Immature natural killer cell (primary cell): Measurements from ENCODE around the gene DEPDC5. TPM values are rescaled to one million over a fixed set of nuclear protein-coding genes. Genes with fewer than 3 reads are reported as not detected.
A peak's percentile ranks its signal among the peaks of the same experiment; 100 is the strongest.
"Not testable (repeated sequence)": the region's sequence is repeated elsewhere in the genome, so short reads cannot be mapped to it uniquely, and the experiment has no call there.

Experiments
- DNase-seq, 3 donors: peaks; one replicate each; pipeline ENCODE4 v3.0.0; 2022; ENCODE audit warnings: mixed read lengths in 1 of 3
- H3K27ac Mint-ChIP-seq, 6 donors: one replicate each; pipeline ENCODE4 v1.8.0; 2020; ENCODE audit warnings: mixed read lengths in 6 of 6, mild to moderate bottlenecking in 5 of 6, inconsistent platforms in 4 of 6, moderate library complexity in 3 of 6
- H3K27me3 Mint-ChIP-seq, 3 donors: one replicate each; pipeline ENCODE4 v1.8.0; 2020 to 2021; ENCODE audit warnings: low read depth in 3 of 3, mild to moderate bottlenecking in 3 of 3, mixed read lengths in 3 of 3, moderate library complexity in 3 of 3, inconsistent platforms in 1 of 3
- H3K36me3 Mint-ChIP-seq, 3 donors: one replicate each; pipeline ENCODE4 v1.8.0; 2020; ENCODE audit warnings: mixed read lengths in 3 of 3, inconsistent platforms in 2 of 3, mild to moderate bottlenecking in 2 of 3
- H3K4me1 Mint-ChIP-seq, 2 donors: one replicate each; pipeline ENCODE4 v1.8.0; 2020; ENCODE audit warnings: inconsistent platforms in 2 of 2, mild to moderate bottlenecking in 2 of 2, mixed read lengths in 2 of 2, moderate library complexity in 1 of 2
- H3K4me3 Mint-ChIP-seq, 5 donors: one replicate each; pipeline ENCODE4 v1.8.0; 2020; ENCODE audit warnings: mild to moderate bottlenecking in 5 of 5, mixed read lengths in 5 of 5, inconsistent platforms in 3 of 5, moderate library complexity in 3 of 5
- H3K9me3 Mint-ChIP-seq, 6 donors: one replicate each; pipeline ENCODE4 v1.8.0; 2020; ENCODE audit warnings: mild to moderate bottlenecking in 6 of 6, mixed read lengths in 6 of 6, inconsistent platforms in 4 of 6, moderate library complexity in 3 of 6
- polyA plus RNA-seq, 3 donors: library from polyadenylated mRNA; unstranded; fragments of 300-500 nt; fragmentation: Illumina TruSeq; gene quantifications; one replicate each; pipeline ENCODE4 v1.2.3, GENCODE V29; 2021

DEPDC5 gene
- polyA plus RNA-seq, 3 donors from 2014 or later = 3.0 to 14.3 (median 3.9) TPM

DNA sequence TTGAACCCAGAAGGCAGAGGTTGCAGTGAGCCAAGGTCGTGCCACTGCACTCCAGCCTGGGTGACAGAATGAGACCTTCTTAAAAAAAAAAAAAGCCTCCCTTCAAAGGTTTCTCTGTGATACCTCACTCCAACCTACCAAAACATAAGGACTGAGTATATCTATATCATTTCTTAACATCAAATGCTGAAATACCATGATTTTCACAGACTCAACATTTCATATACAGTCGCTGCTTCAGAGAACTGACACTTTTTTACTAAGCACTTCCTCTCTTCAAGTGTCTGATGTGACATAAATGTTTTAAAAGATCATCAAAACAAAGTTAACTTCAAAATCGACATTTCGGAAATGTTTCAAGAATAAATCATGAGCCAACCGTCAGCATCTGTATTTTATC, 15.9 kb upstream of the DEPDC5 start:
- peak overlapping the region in 1 of 6 donors; percentile 6 for H3K27ac Mint-ChIP-seq
- no peak overlapping the region for H3K4me3 Mint-ChIP-seq
- no peaks in the 10 kb centered on the region for H3K9me3 Mint-ChIP-seq
- no peaks in the 10 kb centered on the region for H3K27me3 Mint-ChIP-seq
- peaks cover 7 to 12% (median 7%) of the 10 kb centered on the region in 3 donors for H3K36me3 Mint-ChIP-seq
- DNase-seq = no peak
- H3K4me1 Mint-ChIP-seq = peaks cover 30 to 50% of the 10 kb centered on the region in 2 donors

DNA sequence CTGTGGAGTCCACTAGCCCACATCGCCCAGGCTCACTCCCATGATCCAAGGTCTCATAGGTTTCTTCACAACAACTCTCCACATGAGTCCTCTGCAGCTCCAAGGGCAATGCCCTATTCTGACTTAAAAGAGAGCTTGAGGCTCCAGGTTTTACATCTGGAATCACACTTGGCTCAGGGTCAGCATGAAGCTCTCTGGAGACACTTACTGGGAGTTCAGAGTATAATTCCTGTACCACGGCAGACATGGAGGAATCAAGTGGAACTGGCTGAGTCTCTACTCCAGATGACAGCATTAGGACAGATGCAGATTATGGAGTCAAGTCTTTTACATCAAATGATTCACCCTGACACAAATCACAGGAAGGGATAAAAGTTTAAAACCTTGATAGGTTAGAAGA, 15.3 kb upstream of the DEPDC5 start:
- H3K4me3 Mint-ChIP-seq = no peak overlapping the region
- no peak for DNase-seq
- no peaks in the 10 kb centered on the region for H3K27me3 Mint-ChIP-seq
- H3K36me3 Mint-ChIP-seq = peaks cover 7 to 12% (median 7%) of the 10 kb centered on the region in 3 donors
- H3K27ac Mint-ChIP-seq = peak overlapping the region in 3 of 6 donors; percentile 6 to 36 (median 6)
- no peaks in the 10 kb centered on the region for H3K9me3 Mint-ChIP-seq
- H3K4me1 Mint-ChIP-seq = peaks cover 29 to 53% of the 10 kb centered on the region in 2 donors

DNA sequence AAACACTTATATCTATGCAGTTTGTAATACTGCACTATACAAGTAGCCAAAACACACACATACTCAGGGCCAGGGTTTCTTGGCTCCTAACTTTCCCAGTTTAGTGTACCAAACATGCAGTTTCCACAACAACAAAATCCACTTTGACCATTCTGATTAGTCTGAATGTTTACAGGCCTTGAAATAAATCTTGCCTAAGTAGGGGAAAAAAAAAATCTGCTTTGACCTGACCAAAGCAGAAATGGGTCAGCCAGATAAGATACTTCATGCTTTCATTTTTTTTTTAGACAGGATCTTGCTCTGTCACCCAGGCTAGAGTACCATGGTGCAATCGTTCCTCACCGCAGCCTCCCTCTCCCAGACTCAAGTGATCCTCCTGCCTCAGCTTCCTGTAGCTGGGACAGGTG, 14.0 kb upstream of the DEPDC5 start:
- no peak for DNase-seq
- Mint-ChIP-seq H3K4me3 (no peak overlapping the region), H3K9me3 (no peaks in the 10 kb centered on the region), H3K4me1 (peaks cover 26 to 49% of the 10 kb centered on the region in 2 donors), H3K27ac (peak overlapping the region in 3 of 6 donors; percentile 21 to 63 (median 53)), H3K36me3 (peaks cover 7 to 12% (median 7%) of the 10 kb centered on the region in 3 donors), H3K27me3 (no peaks in the 10 kb centered on the region)

- H3K4me3 Mint-ChIP-seq, H3K9me3 Mint-ChIP-seq, DNase-seq, H3K27me3 Mint-ChIP-seq: not testable (repeated sequence)
- Mint-ChIP-seq H3K36me3 (peaks cover 7 to 12% (median 7%) of the 10 kb centered on the region in 3 donors), H3K27ac (peak overlapping the region in 1 of 6 donors; percentile 64), H3K4me1 (peaks cover 26 to 46% of the 10 kb centered on the region in 2 donors)
These were observed 13.5 kb upstream of the DEPDC5 start for GRCh38 chr22:31740314-31740713.

DNA sequence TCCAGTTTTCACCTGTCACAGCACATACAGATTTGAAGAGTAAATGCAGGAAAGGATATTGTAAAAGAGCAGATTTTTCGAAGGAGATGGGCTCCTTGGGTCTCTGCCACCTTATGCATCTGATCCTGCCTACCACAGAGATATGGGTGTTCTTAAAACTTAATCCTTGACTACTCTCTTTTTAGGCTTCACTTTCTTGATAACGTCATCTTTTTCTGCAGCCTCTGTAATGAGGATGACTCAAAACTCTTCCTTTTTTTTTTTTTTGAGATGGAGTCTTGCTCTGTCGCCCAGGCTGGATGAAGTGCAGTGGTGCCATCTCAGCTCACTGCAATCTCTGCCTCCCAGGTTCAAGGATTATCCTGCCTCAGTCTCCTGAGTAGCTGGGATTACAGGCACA, 11.7 kb upstream of the DEPDC5 start:
- Mint-ChIP-seq H3K27me3 (no peaks in the 10 kb centered on the region), H3K36me3 (peaks cover 7 to 12% (median 7%) of the 10 kb centered on the region in 3 donors), H3K4me3 (no peak overlapping the region), H3K27ac (peak overlapping the region in 4 of 6 donors; percentile 18 to 61 (median 27)), H3K9me3 (no peaks in the 10 kb centered on the region), H3K4me1 (peaks cover 31 to 51% of the 10 kb centered on the region in 2 donors)
- no peak for DNase-seq

DNA sequence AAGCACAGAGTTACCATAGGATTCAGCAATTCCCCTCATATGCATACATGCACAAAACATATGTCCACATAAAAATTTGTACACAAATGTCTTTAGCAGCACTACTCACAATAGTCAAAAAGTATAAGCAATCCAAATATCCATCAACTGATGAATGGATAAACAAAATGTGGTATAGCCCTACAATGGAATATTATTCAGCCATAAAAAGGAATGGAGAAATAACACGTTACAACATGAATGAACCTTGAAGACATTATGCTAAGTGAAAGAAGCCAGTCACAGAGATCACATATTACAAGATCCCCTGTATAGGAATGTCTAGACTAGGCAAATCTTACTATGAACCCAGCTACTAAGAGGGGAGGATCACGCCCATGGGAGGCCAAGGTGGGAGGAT, 11.1 kb upstream of the DEPDC5 start:
- Mint-ChIP-seq H3K4me1 (peaks cover 34 to 55% of the 10 kb centered on the region in 2 donors), H3K4me3 (no peak overlapping the region), H3K36me3 (peaks cover 7 to 15% (median 7%) of the 10 kb centered on the region in 3 donors), H3K9me3 (no peaks in the 10 kb centered on the region), H3K27ac (peak overlapping the region in 1 of 6 donors; percentile 18), H3K27me3 (no peaks in the 10 kb centered on the region)
- no peak for DNase-seq

- DNase-seq = no peak
- H3K9me3 Mint-ChIP-seq = no peaks in the 10 kb centered on the region
- peaks cover 4 to 7% (median 6%) of the 10 kb centered on the region in 3 donors for H3K36me3 Mint-ChIP-seq
- no peaks in the 10 kb centered on the region for H3K27me3 Mint-ChIP-seq
- H3K27ac Mint-ChIP-seq = peak overlapping the region in 1 of 6 donors; percentile 71
- peaks cover 40 to 58% of the 10 kb centered on the region in 2 donors for H3K4me1 Mint-ChIP-seq
- H3K4me3 Mint-ChIP-seq = no peak overlapping the region
These were observed 9.9 kb upstream of the DEPDC5 start for GRCh38 chr22:31743871-31744270.

DNA sequence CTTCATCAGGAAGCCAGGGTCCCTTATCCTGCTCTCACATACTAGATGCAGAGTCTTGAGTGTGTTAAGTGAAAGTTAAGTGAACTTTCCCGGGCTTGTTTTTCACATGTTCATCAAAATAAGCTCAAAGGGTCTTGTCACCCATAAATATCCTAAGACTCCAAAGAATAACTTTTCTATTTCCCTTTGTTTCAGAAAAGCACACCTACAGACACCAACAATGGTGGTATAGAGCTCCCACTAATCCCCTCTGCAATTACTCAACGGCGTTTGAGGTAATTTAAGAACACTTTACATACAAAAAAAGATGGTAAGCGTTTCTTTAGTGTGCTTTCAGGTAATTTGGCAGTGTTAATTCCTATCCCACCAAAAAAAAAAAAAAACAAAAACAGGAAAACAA, 6.4 kb upstream of the DEPDC5 start:
- H3K4me3 Mint-ChIP-seq = peak overlapping the region in 2 of 5 donors; percentile 29 to 30
- DNase-seq = no peak
- H3K27ac Mint-ChIP-seq = peak overlapping the region in 1 of 6 donors; percentile 40
- H3K27me3 Mint-ChIP-seq = peaks cover 4 to 6% (median 4%) of the 10 kb centered on the region in 3 donors
- peaks cover 0 to 6% (median 4%) of the 10 kb centered on the region in 3 donors for H3K36me3 Mint-ChIP-seq
- H3K4me1 Mint-ChIP-seq = peaks cover 42 to 57% of the 10 kb centered on the region in 2 donors
- H3K9me3 Mint-ChIP-seq = no peaks in the 10 kb centered on the region

- peaks cover 0 to 3% (median 0%) of the 10 kb centered on the region in 3 donors for H3K36me3 Mint-ChIP-seq
- H3K9me3 Mint-ChIP-seq = no peaks in the 10 kb centered on the region
- DNase-seq = no peak
- H3K4me3 Mint-ChIP-seq = peak overlapping the region; percentile 89 to 98 (median 92)
- H3K27me3 Mint-ChIP-seq = peaks cover 5 to 6% (median 6%) of the 10 kb centered on the region in 3 donors
- H3K27ac Mint-ChIP-seq = peak overlapping the region; percentile 79 to 97 (median 92)
- peaks cover 48 to 57% of the 10 kb centered on the region in 2 donors for H3K4me1 Mint-ChIP-seq
These were observed 5.3 kb upstream of the DEPDC5 start for GRCh38 chr22:31748490-31748889.

GRCh38 chr22:31749636-31750364, 4.0 kb upstream of the DEPDC5 start, which contains the start of gene PRR14L:
TSS of gene PRR14L (minus strand) at chr22:31750132. CDS start at chr22:31738860, 11,272 bp downstream.
- peak; percentile 98 to 99 (median 98) for DNase-seq
- Mint-ChIP-seq H3K27me3 (peaks cover 6 to 7% (median 6%) of the 10 kb centered on the region in 3 donors), H3K36me3 (peaks cover 0 to 3% (median 0%) of the 10 kb centered on the region in 3 donors), H3K9me3 (no peaks in the 10 kb centered on the region), H3K27ac (peak within 1 kb of the TSS; percentile 79 to 97 (median 92)), H3K4me3 (peak within 1 kb of the TSS; percentile 89 to 98 (median 92)), H3K4me1 (peaks cover 55 to 58% of the 10 kb centered on the region in 2 donors)

GRCh38 chr22:31750365-31751284, 3.2 kb upstream of the DEPDC5 start:
- H3K4me1 Mint-ChIP-seq = peaks cover 60 to 64% of the 10 kb centered on the region in 2 donors
- peak overlapping the region; percentile 79 to 97 (median 92) for H3K27ac Mint-ChIP-seq
- DNase-seq = no peak
- H3K27me3 Mint-ChIP-seq = peaks cover 6 to 7% (median 6%) of the 10 kb centered on the region in 3 donors
- no peaks in the 10 kb centered on the region for H3K9me3 Mint-ChIP-seq
- peak overlapping the region; percentile 89 to 98 (median 92) for H3K4me3 Mint-ChIP-seq
- H3K36me3 Mint-ChIP-seq = peaks cover 0 to 3% (median 0%) of the 10 kb centered on the region in 3 donors

- peak overlapping the region; percentile 55 to 99 (median 98) for H3K27ac Mint-ChIP-seq
- peaks cover 56 to 58% of the 10 kb centered on the region in 2 donors for H3K4me1 Mint-ChIP-seq
- H3K4me3 Mint-ChIP-seq = peak overlapping the region in 4 of 5 donors; percentile 9 to 97 (median 56)
These were observed 1.5 kb upstream of the DEPDC5 start for GRCh38 chr22:31752096-31752847.

More at GRCh38 chr22:31752096-31752847, 1.5 kb upstream of the DEPDC5 start:
- Mint-ChIP-seq H3K9me3 (no peaks in the 10 kb centered on the region), H3K27me3 (peaks cover 6 to 7% (median 6%) of the 10 kb centered on the region in 3 donors), H3K36me3 (peaks cover 0 to 3% (median 0%) of the 10 kb centered on the region in 3 donors)
- DNase-seq = no peak
